ENCODE data around the gene CPHXL2.

The CPHXL2 gene

DNA sequence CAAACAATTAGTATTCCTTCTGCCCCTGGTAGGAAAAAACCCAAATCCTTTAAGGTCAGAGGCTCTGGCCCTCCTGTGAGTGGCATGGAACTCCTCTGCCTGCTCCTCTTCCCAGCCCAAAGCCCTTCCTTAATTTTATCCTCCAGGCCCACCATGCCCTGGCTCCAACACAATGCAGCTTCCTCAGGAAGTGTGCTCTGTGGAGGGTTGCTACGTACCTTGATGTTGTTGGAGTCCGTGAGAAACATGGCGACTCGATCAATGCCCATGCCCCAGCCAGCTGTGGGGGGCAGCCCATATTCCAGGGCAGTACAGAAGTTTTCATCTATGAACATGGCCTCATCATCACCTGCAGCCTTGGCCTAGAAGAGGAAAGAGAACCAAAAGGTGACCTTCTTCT, 48.5 kb downstream of the CPHXL2 start:
- TF ChIP-seq CTCF (IDR thresholded peaks at IDR 0.05; ENCODE audit: low read length, missing control alignments) = no peak
- no peak overlapping the region for H3K4me3 ChIP-seq (replicated peaks; ENCODE audit: low read depth, low read length)
- no peak for DNase-seq (ENCODE audit: low read depth)

- H3K4me3 ChIP-seq (replicated peaks; ENCODE audit: low read depth, low read length) = no peak overlapping the region
- TF ChIP-seq CTCF (IDR thresholded peaks at IDR 0.05; ENCODE audit: low read length, missing control alignments) = no peak
- peak; percentile 78 for DNase-seq (ENCODE audit: low read depth)
These were observed 49.0 kb downstream of the CPHXL2 start for GRCh38 chr16:75627851-75628250.

GRCh38 chr16:75626806-75627205, 50.0 kb downstream of the CPHXL2 start:
- H3K4me3 ChIP-seq (replicated peaks; ENCODE audit: low read depth, low read length) = no peak overlapping the region
- no peak for TF ChIP-seq CTCF (IDR thresholded peaks at IDR 0.05; ENCODE audit: low read length, missing control alignments)
- no peak for DNase-seq (ENCODE audit: low read depth)

- no peak overlapping the region for H3K4me3 ChIP-seq (replicated peaks; ENCODE audit: low read depth, low read length)
- peak; percentile 58 for DNase-seq (ENCODE audit: low read depth)
- TF ChIP-seq CTCF (IDR thresholded peaks at IDR 0.05; ENCODE audit: low read length, missing control alignments) = no peak
These were observed 51.9 kb downstream of the CPHXL2 start for GRCh38 chr16:75624921-75625334.

DNA sequence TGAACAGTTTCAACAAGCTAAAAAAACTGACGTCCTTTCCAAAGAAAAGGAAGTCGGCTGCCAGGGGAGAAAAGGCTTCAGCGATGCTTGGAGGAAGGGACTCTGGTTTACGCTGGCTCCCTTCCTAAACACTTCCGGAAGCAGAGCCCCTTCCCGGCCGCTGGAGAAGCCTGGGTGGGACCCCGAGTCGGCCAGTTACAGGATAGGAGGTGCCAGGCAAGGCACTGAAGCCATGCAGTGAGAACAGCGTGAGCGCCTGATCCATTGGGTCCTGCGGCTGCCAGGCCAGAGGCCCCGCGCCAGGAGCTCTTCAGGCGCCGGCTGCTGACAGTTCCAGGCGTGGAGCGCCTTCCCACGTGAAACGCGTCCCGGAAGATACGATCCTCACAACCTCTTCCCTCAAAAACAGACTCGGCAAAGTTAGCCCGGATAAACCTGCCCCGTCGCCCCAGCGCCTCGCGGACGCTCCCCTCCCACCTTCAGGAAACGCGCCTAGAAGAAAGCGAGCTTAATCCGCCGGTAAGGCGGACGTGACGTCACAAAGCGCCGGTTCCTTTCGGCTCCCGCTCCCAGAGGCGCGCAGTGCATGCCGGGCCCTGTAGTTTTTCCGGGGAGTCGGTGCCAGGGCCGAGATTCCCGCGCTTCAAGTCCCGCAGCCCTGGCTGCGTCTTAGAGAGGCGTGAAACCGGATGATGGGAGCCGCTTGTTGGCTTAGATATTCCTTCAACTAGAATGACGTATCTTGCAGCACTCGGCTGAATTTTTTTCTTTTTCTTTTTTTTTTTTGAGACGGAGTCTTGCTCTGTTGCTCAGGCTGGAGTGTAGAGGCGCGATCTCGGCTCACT, 53.8 kb downstream of the CPHXL2 start, which contains the start of gene ADAT1:
TSS of gene ADAT1 (minus strand) at position 521 of the 845 bp plus-strand sequence. CDS start 2,482 bp downstream, outside the sequence.
- TF ChIP-seq CTCF (IDR thresholded peaks at IDR 0.05; ENCODE audit: low read length, missing control alignments) = no peak
- DNase-seq (ENCODE audit: low read depth) = peak; percentile 98
- H3K4me3 ChIP-seq (replicated peaks; ENCODE audit: low read depth, low read length) = peak within 1 kb of the TSS; percentile 79

GRCh38 chr16:75621170-75621477, 55.7 kb downstream of the CPHXL2 start:
- peak; percentile 63 for DNase-seq (ENCODE audit: low read depth)
- no peak overlapping the region for H3K4me3 ChIP-seq (replicated peaks; ENCODE audit: low read depth, low read length)
- peak; percentile 74 for TF ChIP-seq CTCF (IDR thresholded peaks at IDR 0.05; ENCODE audit: low read length, missing control alignments)

All from fibroblast of pulmonary artery (primary cell).